HG02588 (cell line): ENCODE measurements around the gene MED13L.

Source experiments
- ATAC-seq: cut with Tn5 transposase; IDR thresholded peaks from one replicate; pipeline ENCODE4 v1.9.1; 2021; ENCODE audit warnings: mild to moderate bottlenecking, moderate library complexity; ENCODE audit not compliant: unreplicated experiment

Gene MED13L

DNA sequence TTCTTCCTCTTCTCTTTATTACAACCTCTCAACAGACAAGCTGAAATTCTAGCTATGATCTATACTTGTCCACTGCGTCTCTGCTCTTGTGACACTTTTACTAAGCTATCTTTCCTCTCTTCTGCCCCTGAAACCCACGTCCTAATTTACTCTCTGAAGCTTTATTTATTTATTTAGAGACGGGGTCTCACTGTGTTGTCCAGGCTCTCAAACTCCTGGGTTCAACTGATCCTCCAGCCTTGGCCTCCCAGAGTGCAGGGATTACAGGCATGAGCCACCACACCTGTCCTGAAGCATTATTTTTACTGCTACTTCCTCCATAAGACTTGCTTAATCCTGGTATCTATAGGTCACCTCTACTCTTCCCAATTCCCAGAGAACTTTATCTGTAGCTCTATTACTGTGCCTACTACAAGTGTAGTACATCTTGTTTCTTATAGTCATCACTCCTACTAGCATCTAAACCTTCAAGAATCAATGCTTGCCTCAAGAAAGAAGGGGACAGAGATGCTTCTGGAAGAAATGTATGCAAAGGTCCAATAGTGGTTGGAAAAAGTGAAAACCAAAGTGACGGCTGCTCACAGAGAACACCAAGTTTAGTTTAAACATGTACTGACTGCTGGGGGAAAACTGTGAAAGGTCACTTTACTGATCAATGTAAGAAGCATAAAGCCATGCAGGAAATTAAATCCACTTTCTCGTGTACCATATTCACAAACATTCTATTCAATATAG, 61.3 kb downstream of the MED13L start:
- ATAC-seq = no peak

DNA sequence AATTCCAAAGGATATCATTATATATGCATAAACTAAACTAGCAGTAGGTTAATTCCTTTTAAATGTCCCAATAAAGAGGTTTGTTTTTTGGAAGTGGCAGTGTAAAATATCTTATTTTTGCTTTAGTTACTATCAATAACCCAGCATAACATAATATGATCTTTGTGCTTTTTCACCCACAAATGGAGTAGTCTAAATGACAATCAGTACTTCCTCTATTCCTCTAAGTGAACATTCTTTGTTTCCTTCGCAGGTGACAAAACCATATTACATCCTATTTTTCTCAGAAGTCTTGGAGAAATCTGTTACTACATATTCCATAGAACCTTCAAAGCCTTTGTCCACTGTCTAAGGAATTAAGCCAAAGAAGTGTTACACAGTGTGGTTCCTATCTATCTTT, 62.5 kb downstream of the MED13L start:
- no peak for ATAC-seq

DNA sequence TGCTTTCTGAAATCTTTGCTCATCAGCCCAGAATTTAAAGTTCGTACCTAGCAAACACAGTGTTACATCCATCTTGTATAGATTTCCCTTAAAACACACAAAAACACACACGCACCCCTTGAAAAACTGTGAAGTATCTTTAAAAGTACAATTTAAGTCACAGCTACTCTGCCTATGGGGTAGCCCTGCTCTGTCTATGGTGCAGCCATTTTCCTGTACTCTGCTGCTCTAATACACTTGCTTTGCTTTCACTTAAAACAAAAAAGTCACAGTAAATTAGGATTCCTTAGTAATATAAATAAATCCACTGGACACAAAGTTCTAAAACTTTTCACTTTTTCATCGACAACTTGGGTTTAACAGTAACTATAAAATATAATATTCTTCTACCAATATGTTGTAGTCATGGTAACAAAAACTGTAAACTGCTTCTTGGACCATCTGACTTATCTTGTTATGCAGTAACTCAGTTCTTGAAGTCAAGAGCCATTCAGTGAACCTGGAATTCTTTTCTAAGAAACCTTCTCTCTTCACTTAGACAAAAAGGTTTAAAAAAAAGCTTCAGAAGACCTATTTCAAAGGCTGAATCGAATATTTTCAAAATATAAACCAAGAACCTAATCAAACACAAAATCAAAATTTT, 63.5 kb downstream of the MED13L start:
- no peak for ATAC-seq

- no peak for ATAC-seq
Measured at GRCh38 chr12:116213014-116213413, 64.5 kb downstream of the MED13L start.

DNA sequence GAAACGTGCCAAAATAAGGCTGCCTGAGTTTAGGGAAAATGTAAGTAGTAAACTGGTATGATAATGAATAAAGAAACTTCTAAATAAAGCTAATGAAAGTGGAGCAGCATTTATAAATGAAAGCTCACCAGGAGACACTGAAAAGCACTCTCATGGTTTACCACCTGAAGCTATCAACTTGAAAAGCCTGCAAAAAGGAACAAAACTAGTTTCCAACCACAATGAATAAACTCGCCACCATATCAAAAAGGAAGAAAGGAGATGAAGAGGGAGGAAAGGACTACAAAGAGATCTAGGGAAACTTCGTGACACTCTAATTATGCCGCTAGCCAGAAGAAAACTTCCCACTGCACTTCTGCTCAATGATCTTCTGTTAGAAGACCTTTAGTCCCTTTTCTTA, 66.7 kb downstream of the MED13L start:
- ATAC-seq = no peak

DNA sequence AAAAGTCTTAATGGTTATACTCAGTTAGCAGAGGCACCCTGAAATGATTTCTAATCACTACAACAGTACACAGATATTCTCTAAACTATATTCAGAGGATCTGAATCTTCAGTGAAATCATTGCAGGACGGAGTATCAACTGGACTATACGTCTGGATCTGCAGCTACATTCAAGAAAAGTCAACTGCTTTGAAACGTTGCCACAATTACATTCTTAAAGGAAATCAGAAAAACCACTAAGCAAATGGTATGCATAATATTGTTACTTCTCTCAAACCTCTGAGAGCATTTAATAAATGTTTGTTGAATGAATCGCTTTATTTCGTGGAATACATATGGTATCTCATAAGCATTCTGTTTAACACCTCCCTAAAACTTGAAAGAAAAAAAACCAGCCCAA, 67.4 kb downstream of the MED13L start:
- ATAC-seq = no peak

GRCh38 chr12:116209503-116209902, 68.0 kb downstream of the MED13L start:
- no peak for ATAC-seq

- no peak for ATAC-seq
Measured at GRCh38 chr12:116207274-116207673, 70.2 kb downstream of the MED13L start.

GRCh38 chr12:116206828-116207227, 70.7 kb downstream of the MED13L start:
- no peak for ATAC-seq

DNA sequence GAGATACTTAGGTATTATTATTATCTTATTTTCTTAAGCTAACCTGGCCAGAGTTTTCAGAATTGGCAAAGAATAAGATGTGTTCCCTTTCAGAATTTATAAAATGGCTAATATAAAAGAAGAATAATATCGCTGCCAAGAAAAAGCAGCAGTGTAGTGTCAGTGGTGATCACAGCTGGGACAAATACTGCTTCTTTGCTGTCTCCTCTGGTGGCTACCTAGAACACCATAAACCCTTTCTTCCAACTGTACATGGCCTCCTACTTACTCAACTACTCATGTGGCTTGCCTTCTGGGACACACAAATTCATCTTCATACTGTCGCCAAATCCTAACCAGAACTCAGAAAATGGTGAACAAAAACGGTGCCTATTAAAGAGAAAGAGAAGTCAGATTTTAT, 72.7 kb downstream of the MED13L start:
- no peak for ATAC-seq

GRCh38 chr12:116204169-116204568, 73.3 kb downstream of the MED13L start:
- ATAC-seq = no peak

DNA sequence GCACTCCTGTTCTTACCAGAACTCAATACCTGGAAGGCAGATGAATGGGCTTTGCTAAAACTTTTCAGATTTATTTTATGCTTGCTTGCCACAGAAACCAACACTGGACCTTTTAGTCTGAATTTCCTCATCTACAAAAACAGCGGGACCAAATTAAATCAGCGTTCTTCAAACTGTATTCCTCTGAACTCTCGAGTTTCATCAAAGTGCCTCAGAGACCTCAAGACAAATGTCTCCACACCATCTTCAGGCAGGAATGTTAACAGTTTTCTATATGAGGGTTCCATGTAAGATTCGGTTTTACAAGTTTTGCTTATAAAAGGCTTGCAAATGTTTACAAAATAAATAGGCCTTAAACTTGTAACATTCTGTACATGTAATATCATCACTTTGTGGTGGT, 74.6 kb downstream of the MED13L start:
- no peak for ATAC-seq

DNA sequence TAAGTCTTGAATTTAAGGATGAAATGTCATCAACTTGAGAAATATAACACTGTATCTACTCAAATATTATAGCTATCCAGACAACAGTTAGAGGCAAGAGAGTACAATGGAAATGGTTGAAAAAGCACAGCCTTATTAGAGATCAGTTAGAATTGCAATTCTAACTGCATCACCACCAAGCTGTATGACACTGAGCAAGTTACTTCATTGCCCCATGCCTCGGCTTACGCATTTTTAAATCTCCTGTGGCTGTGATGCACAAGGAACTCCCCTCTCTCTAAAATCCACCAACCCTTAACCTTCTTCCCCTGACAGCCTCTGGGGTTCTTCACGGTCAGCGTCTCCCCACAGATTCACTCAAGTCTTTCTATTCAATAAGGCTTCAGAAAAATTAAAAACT, 75.1 kb downstream of the MED13L start:
- ATAC-seq = no peak

DNA sequence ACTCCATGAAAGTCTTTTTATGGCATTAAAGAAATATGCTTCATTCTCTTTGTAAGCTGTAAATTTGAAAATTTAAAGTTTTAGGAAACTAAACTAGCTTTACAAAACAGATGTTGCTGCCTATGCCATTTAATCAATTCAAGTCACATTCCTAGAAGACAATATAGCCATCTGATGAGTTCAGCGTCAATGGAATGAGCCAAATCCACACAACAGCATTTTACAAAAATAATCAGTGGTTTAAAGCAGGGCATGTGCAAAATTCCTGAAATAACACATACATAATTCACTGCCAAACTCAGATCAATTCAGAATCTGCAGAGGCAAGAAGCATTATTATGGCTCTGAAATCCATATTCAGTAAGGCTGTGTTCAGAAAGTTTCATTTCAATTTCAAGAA, 75.6 kb downstream of the MED13L start:
- ATAC-seq = no peak

- no peak for ATAC-seq
Measured at GRCh38 chr12:116201359-116201758, 76.1 kb downstream of the MED13L start.

DNA sequence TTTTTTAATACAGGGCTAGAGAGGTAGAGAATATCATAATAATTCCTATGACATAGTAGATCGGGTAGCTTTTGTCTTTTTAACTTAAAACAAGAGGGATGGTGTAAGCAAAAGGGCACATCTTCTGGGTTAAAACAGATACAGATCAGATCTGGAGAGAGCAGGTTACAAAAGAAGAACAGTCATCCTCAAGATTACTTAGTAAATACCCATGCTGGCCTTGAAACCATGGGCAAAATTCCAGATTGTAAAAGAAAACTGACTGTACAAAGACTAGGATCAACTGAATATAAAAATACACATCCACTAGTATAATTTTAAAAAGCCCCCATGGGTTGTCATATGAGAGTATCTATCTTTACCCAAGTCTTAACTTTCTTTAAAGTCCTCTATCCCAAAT, 76.7 kb downstream of the MED13L start:
- ATAC-seq = no peak

GRCh38 chr12:116199160-116199706, 78.3 kb downstream of the MED13L start:
- ATAC-seq = no peak

- no peak for ATAC-seq
Measured at GRCh38 chr12:116196752-116197718, 80.5 kb downstream of the MED13L start.

DNA sequence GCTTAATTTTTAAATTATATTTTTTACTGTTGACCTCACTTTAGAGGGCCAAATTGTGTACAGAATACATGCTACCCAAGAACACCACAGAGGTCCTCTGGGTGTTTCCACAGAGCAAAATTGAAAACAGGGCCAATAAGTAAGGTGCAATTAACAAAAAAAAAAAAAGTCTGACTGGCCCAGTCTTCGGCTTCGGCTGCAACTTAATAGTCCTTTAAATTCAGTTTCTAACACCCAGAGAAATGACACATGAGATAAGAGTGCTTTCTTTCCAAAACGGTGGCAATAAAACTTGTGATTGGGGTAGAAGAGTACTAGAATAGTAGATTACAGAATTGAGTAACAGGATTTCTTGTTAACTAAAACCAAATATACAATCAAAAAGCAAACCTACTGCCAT, 81.3 kb downstream of the MED13L start:
- ATAC-seq = no peak

- ATAC-seq = peak; percentile 88
Measured at GRCh38 chr12:116194935-116195431, 82.5 kb downstream of the MED13L start.

DNA sequence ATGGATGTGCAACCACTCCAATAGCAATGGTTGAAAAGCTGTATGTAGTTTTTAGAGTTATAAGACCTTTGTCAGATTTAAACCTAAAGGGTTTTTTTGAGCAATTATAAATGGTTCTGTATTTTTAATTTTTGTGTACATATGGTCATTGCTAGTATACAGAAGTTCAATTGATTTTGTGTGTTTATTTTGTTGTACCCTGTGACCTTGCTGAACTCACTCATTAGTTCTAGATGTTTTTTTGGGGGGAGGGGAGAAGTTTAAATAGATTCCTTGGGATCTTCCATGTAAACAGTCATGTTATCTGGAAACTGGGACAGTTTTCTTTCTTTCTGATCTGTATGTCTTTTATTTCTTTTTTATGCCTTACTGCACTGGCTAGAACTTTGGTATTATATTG, 87.8 kb downstream of the MED13L start:
- ATAC-seq = no peak
